HG03460 (cell line): ENCODE data around the gene POLR2E.

Experiments used
- ATAC-seq: cut with Tn5 transposase; IDR thresholded peaks from one replicate; pipeline ENCODE4 v1.9.1; 2021; ENCODE audit not compliant: unreplicated experiment

POLR2E gene

DNA sequence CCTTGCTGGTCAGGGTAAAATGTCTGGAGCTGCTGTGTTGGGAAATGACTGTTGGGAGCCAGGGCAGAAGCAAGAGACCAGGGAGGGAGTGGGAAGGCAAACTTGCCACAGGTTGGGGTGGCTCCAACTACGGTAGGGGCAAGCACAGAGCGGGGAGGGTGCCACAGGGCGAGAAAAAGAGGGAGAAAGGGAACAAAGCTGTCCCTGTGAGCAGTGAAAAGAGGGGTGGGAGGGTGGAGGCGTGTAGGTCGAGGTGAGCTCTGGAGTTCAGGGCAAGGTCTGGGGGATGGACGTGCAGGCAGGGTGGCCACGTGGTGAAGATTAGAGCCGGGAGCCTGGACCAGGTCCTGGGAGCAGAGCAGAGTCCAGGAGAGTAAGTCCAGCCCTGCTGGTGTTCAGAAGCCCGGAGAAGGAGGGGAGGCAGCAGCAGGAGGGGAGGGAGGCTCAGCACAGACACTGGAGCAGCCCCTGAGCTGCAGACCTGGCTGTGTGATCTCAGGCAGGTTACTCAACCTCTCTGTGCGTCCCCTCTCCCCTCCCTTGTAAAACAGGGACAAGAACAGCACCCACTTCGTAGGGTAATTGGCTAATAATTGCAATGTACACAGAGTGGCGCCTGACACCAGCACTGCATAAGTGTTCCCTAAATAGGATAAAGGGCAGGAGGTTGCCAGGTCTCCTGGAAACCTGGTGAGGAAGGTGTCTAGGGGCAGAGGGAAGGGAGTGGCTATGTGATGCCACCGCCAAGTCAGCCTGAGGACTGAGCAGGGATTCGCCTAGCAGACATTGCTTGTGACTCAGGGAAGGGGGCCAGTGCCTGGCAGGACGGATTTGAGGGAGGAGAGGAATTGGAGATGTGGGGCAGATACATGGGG is 3.2 kb upstream of the POLR2E start:
- no peak for ATAC-seq

DNA sequence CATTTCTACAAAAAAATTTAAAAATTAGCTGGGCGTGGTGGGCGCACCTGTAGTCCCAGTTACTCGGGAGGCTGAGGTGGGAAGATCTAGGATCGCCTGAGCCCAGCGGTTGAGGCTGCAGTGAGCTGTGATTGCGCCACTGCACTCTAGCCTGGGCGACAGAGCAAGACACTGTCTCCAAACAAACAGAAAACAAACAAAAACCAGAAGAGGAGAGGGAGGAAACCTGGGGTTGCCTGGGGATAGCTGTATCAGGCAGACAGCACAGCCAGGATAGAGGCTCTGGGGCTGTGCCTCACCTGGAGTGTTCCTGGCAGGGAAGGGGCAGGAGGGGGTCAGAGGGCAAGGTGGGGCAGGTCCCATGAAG is 2.6 kb upstream of the POLR2E start:
- ATAC-seq, result no peak

DNA sequence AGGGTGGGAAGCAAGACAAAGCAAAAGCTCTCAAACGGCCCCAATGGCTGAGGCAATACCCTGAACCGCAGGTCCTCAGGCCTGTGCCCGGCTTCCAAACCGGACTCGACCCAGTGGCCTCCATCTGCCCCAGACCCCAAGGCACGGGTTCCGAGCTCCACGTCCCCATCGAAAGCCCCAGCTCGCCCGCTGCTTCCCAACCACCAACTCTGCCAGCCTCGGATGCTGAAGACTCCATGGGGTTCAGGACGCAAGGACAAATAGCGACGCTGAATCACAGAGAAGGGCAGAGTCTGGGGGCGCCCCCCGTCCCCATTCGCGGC is 559 bp downstream of the POLR2E start:
- ATAC-seq, result no peak

DNA sequence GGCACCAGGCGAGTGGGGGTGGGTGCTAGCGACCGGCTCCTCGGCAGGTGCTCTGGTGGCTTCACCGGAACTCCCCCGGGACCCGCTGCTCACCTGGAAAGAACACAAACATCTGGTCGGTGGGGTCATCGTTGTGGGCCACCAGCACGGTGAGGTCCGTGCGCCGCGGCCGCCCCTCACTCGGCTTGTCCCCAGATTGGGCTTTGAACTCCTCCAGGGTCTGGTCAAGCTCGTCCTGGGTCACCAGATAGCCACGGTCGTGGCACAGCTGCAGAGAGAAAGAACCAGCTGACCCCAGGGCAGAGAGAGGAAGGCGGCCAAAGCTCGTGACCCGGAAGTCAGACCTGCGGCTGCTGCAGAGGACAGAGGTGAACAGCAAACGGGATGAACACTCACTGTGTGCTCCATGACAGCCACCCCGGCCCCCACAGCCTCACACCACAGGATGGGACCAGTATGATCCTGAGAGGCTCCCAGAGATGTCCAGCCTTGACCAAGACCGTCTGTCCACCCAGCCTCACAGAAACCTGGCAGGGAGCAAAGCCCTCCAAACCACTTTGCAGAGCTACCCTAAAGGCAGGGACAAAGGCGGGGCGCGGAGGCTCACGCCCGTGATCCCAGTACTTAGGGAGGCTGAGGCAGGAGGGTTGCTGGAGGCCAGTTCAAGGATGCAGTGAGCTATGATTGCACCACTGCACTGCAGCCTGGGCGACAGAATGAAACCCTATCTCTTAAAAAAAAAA is 1.2 kb downstream of the POLR2E start:
- ATAC-seq, result no peak

DNA sequence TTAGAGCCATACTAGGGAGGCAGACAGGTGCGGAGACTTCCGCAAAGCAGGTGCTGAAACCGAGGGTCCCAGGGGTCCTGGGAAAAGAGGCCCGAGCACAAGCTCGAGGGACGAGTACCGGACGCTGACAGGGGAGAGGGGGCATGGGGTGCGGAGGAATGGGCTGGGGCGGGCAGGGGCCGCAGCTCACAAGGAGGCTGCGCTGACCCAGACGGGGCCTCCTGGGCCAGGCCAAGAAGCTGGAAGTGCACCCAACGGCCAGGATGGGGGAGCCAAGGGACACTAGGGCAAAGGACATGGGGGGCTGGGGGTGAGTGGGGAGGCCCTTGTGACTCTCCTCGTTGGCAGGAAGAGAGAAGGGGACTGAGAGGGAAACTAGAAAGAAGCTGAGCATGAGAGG is 1.8 kb downstream of the POLR2E start:
- no peak for ATAC-seq

DNA sequence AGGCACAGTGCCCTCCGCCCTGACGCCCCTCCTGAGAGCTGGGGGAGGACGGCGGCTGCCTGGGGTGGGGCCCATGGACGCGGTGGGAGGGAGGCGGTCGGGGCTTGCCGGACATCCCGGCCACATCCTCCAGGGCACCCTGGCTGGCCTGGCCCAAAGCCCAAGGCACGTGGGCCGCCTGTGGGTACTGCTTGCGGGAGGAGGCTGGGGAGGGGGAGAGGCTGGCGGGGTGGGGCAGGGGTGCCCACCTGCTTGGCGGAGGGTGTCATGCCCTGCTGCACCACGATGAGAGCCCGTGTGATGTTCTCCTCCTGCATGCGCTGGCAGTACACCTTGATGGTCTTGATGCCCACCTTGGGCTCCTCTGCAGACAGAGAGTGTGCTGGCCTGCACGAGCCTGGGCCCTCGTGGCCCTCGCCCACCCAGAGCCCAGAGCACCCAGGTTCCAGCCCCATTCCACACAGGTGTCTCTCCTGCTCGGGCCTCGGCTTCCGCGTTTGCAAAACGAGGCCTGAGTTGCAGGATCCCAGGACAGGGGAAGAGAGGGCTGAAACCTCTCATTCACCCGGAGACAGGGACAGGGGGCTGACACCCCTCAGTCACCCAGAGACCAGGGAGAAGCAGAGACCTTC is 3.5 kb downstream of the POLR2E start:
- no peak for ATAC-seq

DNA sequence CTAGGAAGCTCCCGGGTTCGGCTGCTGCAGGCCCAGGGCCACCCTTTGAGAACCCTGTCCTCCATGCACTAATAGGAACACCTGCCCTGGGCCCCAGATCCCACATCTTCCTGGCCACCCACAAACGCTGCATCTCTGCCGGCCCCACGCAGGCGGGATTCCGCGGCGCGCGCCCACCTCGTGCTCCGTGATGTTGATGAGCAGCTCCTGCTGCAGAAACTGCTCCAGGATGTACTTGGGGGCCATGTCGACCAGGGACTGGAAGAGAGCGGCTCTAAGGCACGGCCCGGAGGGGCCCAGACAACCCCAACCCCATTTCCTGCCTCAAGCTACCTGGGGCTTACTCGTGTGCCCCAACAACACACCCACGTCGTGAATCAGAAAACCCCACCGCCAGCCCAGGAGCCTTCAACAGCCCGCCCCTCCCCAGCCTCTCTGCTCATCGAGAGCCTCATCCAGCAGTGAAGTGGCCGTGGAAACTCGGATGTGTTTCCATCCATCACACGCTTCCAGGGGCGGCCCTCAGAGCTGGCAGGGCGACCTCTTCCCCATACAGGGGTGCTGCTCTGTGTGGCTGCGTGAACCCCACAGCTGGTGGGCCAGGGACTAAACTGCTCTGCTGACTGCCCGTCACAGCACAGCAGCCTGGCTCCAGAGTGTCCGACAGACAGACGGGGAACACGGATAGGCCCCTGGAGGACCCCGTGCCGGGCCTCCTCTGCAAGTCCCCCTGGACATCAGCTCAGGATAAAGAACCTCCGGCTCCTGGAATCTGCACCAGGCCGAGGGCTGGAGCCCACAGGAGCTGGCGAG is 4.2 kb downstream of the POLR2E start:
- ATAC-seq, result no peak

DNA sequence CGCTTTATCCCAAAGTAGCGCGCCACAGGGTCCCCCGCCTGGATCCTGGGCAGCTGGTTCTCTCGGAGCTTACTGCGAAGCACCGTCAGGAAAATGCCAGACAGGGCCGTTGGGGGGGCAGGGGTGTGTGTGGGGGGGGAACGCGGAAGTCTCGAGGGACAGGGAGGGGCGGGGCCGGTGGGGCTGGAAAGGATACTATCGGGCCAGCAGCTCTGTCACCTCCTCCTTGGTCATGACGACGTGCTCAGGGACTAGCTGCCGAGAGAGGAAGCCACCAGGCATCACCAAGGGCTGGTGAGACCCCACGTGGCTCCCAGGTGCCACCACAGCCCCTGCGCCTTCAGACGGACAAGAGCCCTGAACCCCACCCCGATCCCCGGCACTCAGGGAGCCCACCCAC is 5.3 kb downstream of the POLR2E start:
- ATAC-seq, result no peak

DNA sequence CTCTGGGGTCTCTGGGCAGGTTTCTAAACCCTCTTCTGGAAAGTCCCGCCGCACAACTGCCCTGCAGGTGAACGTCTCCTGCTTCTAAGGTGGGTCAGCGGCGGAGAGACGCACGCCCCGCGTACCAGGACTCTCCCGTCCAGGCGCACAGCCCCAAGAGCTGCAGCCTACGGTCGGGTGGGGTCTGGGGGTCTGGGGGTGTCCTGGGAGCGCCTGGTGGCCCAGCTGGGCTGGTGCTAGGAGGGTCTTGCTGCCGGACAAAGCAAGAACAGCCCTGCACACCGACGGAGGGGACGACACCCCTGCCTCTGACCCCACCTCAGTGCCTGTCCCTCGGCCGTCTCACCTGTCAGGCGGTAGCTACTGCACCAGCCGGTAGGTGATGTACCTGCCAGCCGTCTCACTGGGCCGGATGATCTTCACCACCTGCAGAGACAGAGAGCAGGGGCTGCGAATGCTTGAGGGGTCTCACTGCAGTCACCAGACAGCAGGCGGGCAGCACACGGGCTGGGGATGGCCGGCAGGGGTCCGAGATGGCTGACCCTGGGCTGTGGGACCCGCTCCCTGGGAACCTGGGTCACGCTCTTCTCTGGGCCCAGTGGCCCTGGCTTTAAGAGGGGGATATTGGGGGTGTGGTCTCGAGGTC is 5.9 kb downstream of the POLR2E start:
- ATAC-seq, result no peak

DNA sequence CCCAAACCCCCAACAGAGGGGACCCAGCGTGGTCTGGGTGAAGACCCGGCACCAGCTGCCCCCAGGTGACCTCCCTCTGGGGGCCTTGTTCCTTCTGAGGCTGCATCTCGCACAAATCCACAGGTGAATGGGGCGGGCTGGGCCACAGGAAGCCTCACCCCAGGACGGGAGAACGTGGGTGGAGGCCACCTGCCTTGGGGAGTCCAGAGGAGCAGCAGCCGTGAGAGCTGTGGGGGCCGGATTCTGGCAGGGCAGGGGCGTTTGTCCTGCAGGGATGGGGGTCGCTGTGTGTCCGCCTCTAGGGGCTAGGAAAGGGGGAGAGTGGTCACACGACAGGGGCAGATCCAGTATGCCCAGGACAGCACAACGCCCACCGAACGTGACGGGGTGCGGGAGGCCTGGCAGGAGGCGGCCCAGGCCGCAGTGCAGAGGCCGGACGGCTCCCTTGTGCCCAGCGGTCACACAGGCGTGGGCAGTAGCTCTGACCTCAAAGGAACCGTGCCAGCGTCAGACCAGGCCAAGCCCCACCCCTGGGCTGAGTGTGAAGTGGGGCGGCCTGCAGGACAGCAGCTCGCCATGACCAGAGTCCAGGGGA is 6.7 kb downstream of the POLR2E start:
- no peak for ATAC-seq

DNA sequence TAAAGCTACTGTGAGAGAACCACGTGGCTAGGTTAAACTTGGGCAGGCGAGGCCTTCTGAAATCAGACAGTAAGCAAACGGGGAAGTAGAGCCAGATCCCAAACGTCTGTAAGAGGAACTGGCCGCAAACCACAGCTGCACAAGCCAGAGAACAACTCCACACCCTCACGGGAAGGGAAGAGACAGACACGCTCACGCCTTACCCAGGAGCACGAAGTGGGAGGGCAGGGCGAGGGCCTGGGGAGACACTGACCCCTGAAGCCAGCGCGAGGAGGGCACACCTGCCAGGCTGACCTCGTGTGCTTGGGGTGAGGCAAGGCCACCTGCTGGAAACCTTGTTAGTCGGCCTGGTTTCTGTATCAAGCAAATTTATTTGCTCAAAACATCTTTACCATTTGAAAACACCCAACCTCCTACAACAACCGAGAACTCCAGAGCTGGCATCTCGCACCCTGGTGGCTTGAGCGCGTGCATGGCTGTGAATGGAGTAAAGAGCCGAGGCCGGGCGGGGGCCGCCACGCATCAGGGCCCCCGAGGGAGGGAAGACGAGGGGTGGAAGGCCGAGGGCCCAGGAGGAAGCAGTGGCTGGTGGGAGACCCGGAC is 7.3 kb downstream of the POLR2E start:
- ATAC-seq, result no peak

DNA sequence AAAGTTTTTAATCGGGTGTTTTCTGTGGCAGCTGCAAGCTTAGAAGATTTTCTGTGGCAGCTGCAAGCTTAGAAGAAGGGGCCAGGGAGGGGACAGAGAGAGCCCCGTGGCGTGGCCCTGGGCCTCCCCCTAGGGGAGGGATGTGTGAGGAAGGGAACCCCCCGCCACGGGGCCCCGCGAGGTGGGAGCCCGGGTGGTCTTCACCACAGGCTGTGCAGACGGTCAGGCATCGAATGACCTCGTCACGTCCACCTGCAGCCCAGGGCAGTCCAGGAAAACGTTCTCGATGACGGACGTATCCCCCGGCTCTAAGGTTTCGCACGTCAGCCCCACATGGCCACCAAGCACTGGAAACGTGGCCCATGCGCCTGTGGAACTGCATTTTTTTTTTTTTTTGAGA is 8.6 kb downstream of the POLR2E start:
- no peak for ATAC-seq

DNA sequence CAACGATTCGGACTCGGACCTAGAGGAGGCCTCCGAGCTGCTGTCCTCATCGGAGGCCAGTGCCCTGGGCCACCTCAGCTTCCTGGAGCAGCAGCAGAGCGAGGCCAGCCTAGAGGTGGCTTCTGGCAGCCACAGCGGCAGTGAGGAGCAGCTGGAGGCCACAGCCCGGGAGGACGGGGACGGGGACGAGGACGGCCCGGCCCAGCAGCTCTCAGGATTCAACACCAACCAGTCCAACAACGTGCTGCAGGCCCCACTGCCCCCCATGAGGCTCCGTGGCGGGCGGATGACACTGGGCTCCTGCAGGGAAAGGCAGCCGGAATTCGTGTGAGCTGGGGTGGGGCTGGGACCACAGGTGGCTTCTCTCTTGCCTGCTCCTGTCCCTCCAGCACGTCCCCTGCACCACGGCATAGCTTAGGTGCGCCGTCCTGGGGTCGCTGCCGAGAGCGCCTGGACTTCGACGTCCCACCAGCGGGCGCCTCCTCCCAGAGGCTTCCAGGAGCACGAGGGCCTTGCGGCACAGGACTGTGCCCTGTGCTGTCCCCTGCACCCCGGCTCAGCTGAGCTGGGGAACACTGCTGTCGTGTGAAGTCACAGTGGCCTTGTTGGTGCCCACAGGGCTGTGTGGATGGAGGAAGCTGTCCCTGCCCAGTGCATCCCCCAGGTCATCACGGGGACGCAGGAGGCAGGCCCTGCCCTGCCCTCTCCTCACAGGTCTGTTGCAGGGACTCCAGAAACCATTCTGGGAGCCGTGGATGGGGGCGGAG is 9.3 kb downstream of the POLR2E start:
- no peak for ATAC-seq

DNA sequence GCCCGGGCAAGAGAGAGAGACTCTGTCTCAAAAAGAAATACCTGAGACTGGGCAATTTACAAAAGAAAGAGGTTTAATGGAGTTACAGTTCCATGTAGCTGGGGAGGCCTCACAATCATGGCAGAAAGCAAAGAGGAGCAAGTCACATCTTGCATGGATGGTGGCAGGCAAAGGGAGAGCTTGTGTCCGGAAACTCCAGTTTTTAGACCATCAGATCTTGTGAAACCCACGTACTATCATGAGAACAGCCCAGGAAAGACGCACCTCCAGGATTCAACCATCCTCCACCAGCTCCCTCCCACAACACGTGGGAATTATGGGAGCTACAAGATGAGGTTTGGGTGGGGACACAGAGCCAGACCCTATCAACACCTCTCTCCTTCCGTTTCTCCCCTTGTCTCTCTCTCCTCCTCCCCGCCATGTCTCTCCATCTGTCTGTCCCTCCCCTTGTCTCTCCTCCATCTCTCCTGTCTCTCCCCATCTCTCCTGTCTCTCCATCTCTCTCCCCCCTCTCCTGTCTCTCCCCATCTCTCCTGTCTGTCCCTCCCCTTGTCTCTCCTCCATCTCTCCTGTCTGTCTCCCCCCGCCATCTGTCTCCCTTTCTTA is 10.0 kb downstream of the POLR2E start:
- ATAC-seq, result no peak

DNA sequence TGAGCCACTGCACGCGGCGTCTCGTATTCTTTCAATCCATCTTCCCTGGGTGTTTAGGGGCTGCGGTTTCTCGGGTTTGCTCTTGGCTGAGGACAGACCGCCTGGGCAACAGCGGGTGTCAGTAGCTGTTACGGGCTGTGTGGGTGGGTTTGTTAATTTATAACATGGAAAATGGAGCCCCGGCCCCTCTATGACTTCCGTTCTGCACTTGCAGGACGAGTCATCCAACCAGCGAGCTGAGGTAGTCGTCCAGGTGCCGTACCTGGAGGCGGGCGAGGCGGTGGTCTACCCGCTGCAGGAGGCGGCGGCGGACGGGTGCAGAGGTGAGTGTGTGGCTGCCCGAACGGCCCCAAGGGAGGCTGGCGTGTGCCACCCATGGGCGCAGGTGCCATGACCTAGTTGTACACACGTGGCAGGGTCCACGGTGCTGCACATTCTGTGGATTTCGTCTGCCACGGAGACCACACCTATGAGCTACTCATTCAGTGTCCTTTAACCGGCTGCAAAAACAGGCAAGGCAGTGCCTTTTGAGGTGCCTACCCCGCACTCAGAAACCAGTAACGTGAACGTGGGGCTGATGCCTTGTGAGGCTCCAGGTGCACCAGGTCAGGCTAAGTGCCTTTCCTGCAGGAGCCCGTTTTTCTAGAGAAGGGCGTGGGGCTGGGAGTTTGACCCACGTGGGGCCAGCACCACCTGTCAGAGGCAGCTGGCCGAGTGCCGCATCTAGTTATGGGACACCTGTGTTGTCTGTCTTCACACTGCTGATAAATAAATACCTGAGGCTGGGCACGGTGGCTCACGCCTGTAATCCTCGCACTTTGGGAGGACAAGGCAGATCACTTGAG is 10.9 kb downstream of the POLR2E start:
- ATAC-seq, result no peak

DNA sequence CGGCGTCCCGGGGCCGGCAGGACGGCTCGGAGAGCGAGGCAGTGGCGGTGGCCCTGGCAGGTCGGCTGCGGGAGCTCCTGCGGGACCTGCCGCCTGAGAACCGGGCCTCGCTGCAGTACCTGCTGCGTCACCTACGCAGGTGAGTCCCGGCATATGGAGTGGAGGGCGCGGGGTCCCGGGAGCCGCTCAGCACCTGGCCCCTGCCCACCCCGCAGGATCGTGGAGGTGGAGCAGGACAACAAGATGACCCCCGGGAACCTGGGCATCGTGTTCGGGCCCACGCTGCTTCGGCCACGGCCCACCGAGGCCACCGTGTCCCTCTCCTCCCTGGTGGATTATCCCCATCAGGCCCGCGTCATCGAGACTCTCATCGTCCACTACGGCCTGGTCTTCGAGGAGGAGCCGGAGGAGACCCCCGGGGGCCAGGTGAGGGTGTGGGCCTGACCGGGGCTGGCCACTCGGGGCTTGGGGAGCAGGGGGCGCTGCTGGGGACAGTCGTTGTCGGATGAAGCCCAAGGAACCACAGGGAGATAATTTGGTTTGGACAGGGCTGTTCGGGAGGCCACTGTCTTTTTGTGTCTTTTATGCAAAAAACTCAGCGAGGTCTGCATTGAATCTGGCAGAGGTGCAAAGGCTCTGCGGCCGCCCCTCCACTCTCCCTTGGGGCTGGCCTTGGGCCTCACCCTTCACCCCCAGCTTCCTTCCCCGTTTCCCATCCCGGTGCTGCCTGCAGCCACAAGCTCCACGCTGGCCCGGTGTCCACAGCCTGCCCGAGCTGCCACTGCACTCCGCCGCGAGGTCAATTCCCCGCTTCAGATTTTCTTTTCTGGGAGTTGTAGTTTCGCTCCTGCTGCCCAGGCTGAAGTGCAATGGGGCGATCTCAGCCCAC is 12.0 kb downstream of the POLR2E start:
- ATAC-seq, result no peak
